ENCODE results near the gene ARFGAP2. TPM values are rescaled to one million over a fixed set of nuclear protein-coding genes. Genes with fewer than 3 reads are reported as not detected.

Gene ARFGAP2
- total and polyA plus RNA-seq, 7 donors = 46.8 to 185 (median 85.0) TPM

DNA sequence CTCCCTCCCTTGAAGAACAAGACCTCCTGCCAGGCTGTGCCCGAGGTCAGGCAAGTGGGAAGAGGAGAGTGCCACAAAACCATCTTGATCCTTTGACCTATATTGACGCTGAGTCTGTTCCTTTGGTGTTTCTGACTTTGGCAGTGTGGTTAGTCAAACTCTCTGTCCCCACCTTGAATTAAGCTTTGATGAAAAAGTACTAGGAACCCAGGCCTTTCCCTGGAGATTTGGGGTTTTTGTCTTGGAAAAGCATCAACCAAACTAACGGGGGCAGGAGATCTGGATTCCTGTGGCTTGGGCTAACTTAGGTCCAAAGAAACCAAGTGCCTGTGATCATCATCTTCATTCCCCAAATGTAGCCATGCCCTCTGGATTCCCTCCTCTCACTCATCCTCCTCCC lies 40.4 kb downstream of the ARFGAP2 start:
- no peak overlapping the region for H3K27ac ChIP-seq
- WGBS, 2 donors = 84 to 89% methylated on average over 3 of the region's 3 CpGs
- intact Hi-C loops (cut with DNase I) = no loop called here

DNA sequence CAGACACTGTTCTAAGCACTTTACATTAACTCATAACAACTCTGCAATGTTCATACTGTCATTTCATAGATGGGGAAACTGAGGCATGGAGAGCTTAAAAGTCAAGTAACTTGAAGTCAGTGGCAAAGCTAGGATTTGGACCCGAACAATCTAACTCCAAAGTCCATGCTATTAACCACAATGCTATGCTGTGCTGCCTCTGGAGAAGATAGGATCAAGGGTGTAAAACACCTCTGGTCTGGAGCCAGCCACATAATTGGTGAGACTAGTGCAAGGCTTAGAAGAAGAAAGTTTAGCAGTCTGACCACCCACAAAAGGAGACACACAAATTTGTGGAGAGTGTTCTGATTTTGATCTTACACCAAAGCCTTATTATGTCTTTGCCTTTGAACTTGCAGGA lies 43.7 kb downstream of the ARFGAP2 start:
- no peak for DNase-seq
- intact Hi-C loops (cut with DNase I) = no loop called here

More for the DNA sequence above, 40.4 kb downstream of the ARFGAP2 start:
- peak; percentile 4 for DNase-seq
- TF ChIP-seq POLR2A (IDR thresholded peaks at IDR 0.05) = no peak
- TF ChIP-seq, protein P1, sequence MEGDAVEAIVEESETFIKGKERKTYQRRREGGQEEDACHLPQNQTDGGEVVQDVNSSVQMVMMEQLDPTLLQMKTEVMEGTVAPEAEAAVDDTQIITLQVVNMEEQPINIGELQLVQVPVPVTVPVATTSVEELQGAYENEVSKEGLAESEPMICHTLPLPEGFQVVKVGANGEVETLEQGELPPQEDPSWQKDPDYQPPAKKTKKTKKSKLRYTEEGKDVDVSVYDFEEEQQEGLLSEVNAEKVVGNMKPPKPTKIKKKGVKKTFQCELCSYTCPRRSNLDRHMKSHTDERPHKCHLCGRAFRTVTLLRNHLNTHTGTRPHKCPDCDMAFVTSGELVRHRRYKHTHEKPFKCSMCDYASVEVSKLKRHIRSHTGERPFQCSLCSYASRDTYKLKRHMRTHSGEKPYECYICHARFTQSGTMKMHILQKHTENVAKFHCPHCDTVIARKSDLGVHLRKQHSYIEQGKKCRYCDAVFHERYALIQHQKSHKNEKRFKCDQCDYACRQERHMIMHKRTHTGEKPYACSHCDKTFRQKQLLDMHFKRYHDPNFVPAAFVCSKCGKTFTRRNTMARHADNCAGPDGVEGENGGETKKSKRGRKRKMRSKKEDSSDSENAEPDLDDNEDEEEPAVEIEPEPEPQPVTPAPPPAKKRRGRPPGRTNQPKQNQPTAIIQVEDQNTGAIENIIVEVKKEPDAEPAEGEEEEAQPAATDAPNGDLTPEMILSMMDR (IDR thresholded peaks at IDR 0.05) = no peak
- no peak for TF ChIP-seq POLR2AphosphoS5 (IDR thresholded peaks at IDR 0.05)
- no peak for TF ChIP-seq EP300 (IDR thresholded peaks at IDR 0.05)
- H3K9me3 ChIP-seq = no peaks in the 10 kb centered on the region
- no peaks in the 10 kb centered on the region for H3K4me1 ChIP-seq
- H3K36me3 ChIP-seq = peaks cover 0 to 11% (median 3%) of the 10 kb centered on the region in 4 donors
- H3K4me3 ChIP-seq = no peak overlapping the region
- no peaks in the 10 kb centered on the region for H3K27me3 ChIP-seq

DNA sequence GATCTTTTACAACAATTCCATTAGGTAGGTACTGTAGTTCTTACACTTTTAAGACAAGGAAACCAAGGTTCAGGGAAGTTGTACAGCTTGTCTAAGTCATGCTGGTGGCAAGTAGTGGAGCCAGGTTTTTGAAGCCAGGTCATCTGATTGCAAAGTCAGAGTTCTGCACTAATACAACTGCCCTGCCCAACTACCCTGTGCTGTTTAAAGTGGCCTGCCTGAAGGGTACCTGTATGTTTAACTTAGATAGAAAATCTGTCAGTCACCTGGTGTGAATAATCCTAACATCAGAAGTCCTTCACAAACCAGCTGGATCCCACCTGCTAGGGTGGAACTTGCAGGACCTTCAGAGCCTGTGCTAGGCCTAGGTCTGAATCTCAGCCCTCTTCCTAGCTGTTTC lies 44.2 kb downstream of the ARFGAP2 start:
- Histone ChIP-seq H3K27me3 (no peaks in the 10 kb centered on the region), H3K36me3 (peaks cover 0 to 4% (median under 1%) of the 10 kb centered on the region in 4 donors), H3K27ac (no peak overlapping the region), H3K4me3 (no peak overlapping the region), H3K4me1 (no peaks in the 10 kb centered on the region), H3K9me3 (no peaks in the 10 kb centered on the region)
- peak; percentile 20 for DNase-seq
- intact Hi-C loops (cut with DNase I) = no loop called here
- TF ChIP-seq POLR2AphosphoS5 (IDR thresholded peaks at IDR 0.05) (no peak), POLR2A (IDR thresholded peaks at IDR 0.05) (no peak), EP300 (IDR thresholded peaks at IDR 0.05) (no peak)
- TF ChIP-seq, protein P1 (IDR thresholded peaks at IDR 0.05) = no peak

More for the DNA sequence above, 43.7 kb downstream of the ARFGAP2 start:
- Histone ChIP-seq H3K4me3 (no peak overlapping the region), H3K27me3 (no peaks in the 10 kb centered on the region), H3K4me1 (no peaks in the 10 kb centered on the region), H3K27ac (no peak overlapping the region), H3K9me3 (no peaks in the 10 kb centered on the region), H3K36me3 (peaks cover 0 to 9% (median 3%) of the 10 kb centered on the region in 4 donors)
- WGBS, 2 donors = 22 to 69% methylated on average over 1 of the region's 1 CpG
- no peak for TF ChIP-seq POLR2AphosphoS5 (IDR thresholded peaks at IDR 0.05)
- TF ChIP-seq, protein P1 (IDR thresholded peaks at IDR 0.05) = no peak
- no peak for TF ChIP-seq EP300 (IDR thresholded peaks at IDR 0.05)
- no peak for TF ChIP-seq POLR2A (IDR thresholded peaks at IDR 0.05)

DNA sequence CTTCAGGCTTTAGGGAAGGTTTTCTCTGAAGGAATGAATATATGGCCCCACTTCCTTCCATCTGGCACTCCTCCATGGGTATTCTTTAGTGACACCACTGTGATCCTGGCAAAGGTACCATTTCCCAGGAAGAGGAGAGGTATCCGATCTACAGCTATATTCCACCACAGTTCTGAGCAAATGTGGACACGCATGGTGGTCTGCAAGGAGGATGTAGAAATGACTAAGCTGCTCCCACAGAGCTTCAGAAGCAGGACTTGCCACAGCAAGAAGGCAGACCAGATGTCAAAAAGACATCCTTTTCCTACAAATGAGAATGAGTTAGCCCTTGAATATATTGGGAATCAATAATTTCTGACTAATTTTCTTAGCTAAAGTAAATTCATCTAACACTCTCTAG lies 45.5 kb downstream of the ARFGAP2 start:
- no peak overlapping the region for H3K4me3 ChIP-seq
- no peaks in the 10 kb centered on the region for H3K4me1 ChIP-seq
- no peak overlapping the region for H3K27ac ChIP-seq
- peak; percentile 10 for DNase-seq
- no peaks in the 10 kb centered on the region for H3K9me3 ChIP-seq
- intact Hi-C loops (cut with DNase I) = no loop called here
- TF ChIP-seq POLR2A (IDR thresholded peaks at IDR 0.05) = no peak
- TF ChIP-seq POLR2AphosphoS5 (IDR thresholded peaks at IDR 0.05) = no peak
- no peak for TF ChIP-seq EP300 (IDR thresholded peaks at IDR 0.05)
- TF ChIP-seq, protein P1 (IDR thresholded peaks at IDR 0.05) = no peak
- H3K27me3 ChIP-seq = no peaks in the 10 kb centered on the region
- WGBS, 2 donors = 88 to 96% methylated on average over 2 of the region's 2 CpGs
- no peaks in the 10 kb centered on the region for H3K36me3 ChIP-seq

DNA sequence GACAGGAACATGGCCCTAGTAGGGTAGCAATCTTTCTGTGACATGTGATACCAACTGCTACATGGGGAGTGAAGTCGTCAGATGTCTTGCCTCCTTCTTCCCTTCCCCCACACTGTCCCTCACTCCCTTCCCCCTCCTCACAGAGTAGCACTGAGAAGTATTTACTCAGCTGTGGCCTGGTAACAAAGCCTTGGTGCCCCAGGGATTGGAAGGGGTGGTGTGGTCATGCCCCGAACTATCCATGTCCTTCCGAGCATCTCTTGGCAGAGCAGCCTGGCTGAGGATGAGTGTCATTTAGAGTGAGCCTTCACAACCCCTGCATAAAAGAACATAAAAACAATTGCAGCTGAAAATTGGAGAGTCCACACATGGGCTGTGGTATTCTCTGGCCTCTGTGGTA lies 46.1 kb downstream of the ARFGAP2 start:
- 86 to 89% methylated on average over 3 of the region's 3 CpGs for WGBS, 2 donors
- H3K4me1 ChIP-seq = no peaks in the 10 kb centered on the region
- DNase-seq = peak; percentile 36
- H3K9me3 ChIP-seq = no peaks in the 10 kb centered on the region
- no peaks in the 10 kb centered on the region for H3K27me3 ChIP-seq
- intact Hi-C loops (cut with DNase I) = no loop called here
- no peak overlapping the region for H3K4me3 ChIP-seq
- H3K36me3 ChIP-seq = no peaks in the 10 kb centered on the region
- H3K27ac ChIP-seq = no peak overlapping the region
- TF ChIP-seq, protein P1 (IDR thresholded peaks at IDR 0.05) = no peak
- TF ChIP-seq POLR2AphosphoS5 (IDR thresholded peaks at IDR 0.05) = no peak
- TF ChIP-seq EP300 (IDR thresholded peaks at IDR 0.05) = no peak
- TF ChIP-seq POLR2A (IDR thresholded peaks at IDR 0.05) = no peak
